WTC11 (cell line): Measurements from ENCODE around the gene NLRC5. TPM values are rescaled to one million over a fixed set of nuclear protein-coding genes. Genes with fewer than 3 reads are reported as not detected.
"Not testable (repeated sequence)": the region's sequence is repeated elsewhere in the genome, so short reads cannot be mapped to it uniquely, and the experiment has no call there.

Experiments used
- ATAC-seq: fragments of 200-7000 bp; cut with Tn5 transposase; 2 replicates; pipeline ENCODE4 v1.10.0; 2021; ENCODE audit warnings: mild to moderate bottlenecking, moderate library complexity
- CTCF ChIA-PET: fragments of 300-600 bp; sonication (Branson Sonifier 250); formaldehyde crosslinking; loops from one replicate; lab custom pipeline; 2021; ENCODE audit warnings: antibody characterized with exemption; lab: Charles Lee
- POLR2A ChIA-PET: fragments of 350-600 bp; sonication (Branson Sonifier 250); formaldehyde crosslinking; loops from one replicate; lab custom pipeline; 2021; ENCODE audit warnings: antibody characterized with exemption; lab: Charles Lee
- DNase-seq: peaks from one replicate; pipeline ENCODE4 v3.0.0; 2021; ENCODE audit warnings: low spot score
- H3K27ac Mint-ChIP-seq: 2 replicates; pipeline ENCODE4 v1.8.0; 2021; ENCODE audit warnings: mixed read lengths
- H3K27me3 Mint-ChIP-seq: 2 replicates; pipeline ENCODE4 v1.8.0; 2021; ENCODE audit warnings: low read depth, mild to moderate bottlenecking, moderate library complexity, mixed read lengths
- H3K36me3 Mint-ChIP-seq: 2 replicates; pipeline ENCODE4 v1.8.0; 2021; ENCODE audit warnings: mixed read lengths
- H3K4me1 Mint-ChIP-seq: 2 replicates; pipeline ENCODE4 v1.8.0; 2022; ENCODE audit warnings: mixed read lengths
- H3K4me3 Mint-ChIP-seq: 2 replicates; pipeline ENCODE4 v1.8.0; 2021; ENCODE audit warnings: mild to moderate bottlenecking, moderate library complexity, mixed read lengths
- H3K9me3 Mint-ChIP-seq: 2 replicates; pipeline ENCODE4 v1.8.0; 2021; ENCODE audit warnings: mixed read lengths
- CBFB ChIP-seq: sonication (generic); formaldehyde crosslinking; IDR thresholded peaks from 2 replicates; pipeline ENCODE4 v1.8.1; 2022; ENCODE audit warnings: mild to moderate bottlenecking, low read depth, missing genetic modification reagents
- ETV6 ChIP-seq: sonication (generic); formaldehyde crosslinking; IDR thresholded peaks from 2 replicates; pipeline ENCODE4 v1.8.1; 2022; ENCODE audit warnings: mild to moderate bottlenecking, missing genetic modification reagents
- FOXP1 ChIP-seq: sonication (generic); formaldehyde crosslinking; IDR thresholded peaks from 2 replicates; pipeline ENCODE4 v1.8.0; 2022; ENCODE audit warnings: missing genetic modification reagents, mild to moderate bottlenecking, moderate library complexity, borderline replicate concordance
- GTF2I ChIP-seq: fragments of 250-450 bp; sonication (Bioruptor Pico); conservative IDR thresholded peaks from 2 replicates; pipeline ENCODE4 v1.4.0; 2021; ENCODE audit warnings: mild to moderate bottlenecking
- JAZF1 ChIP-seq: fragments of 250-450 bp; sonication (Bioruptor Pico); IDR thresholded peaks from 2 replicates; pipeline ENCODE4 v1.9.0; 2021; ENCODE audit warnings: moderate library complexity, mild to moderate bottlenecking, inconsistent platforms
- RELA ChIP-seq: sonication (generic); formaldehyde crosslinking; IDR thresholded peaks from 2 replicates; pipeline ENCODE4 v1.8.1; 2022; ENCODE audit warnings: missing genetic modification reagents, mild to moderate bottlenecking, borderline replicate concordance
- SMAD3 ChIP-seq: sonication (generic); formaldehyde crosslinking; IDR thresholded peaks from 2 replicates; pipeline ENCODE4 v1.8.0; 2022; ENCODE audit warnings: missing genetic modification reagents, mild to moderate bottlenecking, borderline replicate concordance
- TEAD4 ChIP-seq: sonication (generic); formaldehyde crosslinking; IDR thresholded peaks from 2 replicates; pipeline ENCODE4 v1.8.0; 2022; ENCODE audit warnings: mild to moderate bottlenecking, missing genetic modification reagents
- ZNF121 ChIP-seq: sonication (generic); formaldehyde crosslinking; IDR thresholded peaks from 2 replicates; pipeline ENCODE4 v1.8.0; 2023; ENCODE audit warnings: missing genetic modification reagents
- ZNF263 ChIP-seq: sonication (generic); formaldehyde crosslinking; IDR thresholded peaks from 2 replicates; pipeline ENCODE4 v1.8.1; 2022; ENCODE audit warnings: low read depth, mild to moderate bottlenecking, moderate library complexity, missing genetic modification reagents
- ZNF416 ChIP-seq: fragments of 250-450 bp; sonication (Bioruptor Pico); IDR thresholded peaks from 2 replicates; pipeline ENCODE4 v1.9.0; 2021; ENCODE audit warnings: mild to moderate bottlenecking, inconsistent platforms
- ZNF423 ChIP-seq: fragments of 250-450 bp; sonication (Bioruptor Pico); IDR thresholded peaks from 2 replicates; pipeline ENCODE4 v2.1.2; 2022; ENCODE audit warnings: mild to moderate bottlenecking, moderate library complexity
- total RNA-seq: library from RNA; stranded (reverse); gene quantifications from 3 replicates; pipeline ENCODE4 v1.2.3, GENCODE V29; 2021
- TF ChIP-seq, protein P1 (sequence below): sonication (generic); formaldehyde crosslinking; IDR thresholded peaks from 2 replicates; pipeline ENCODE4 v1.8.0; 2023; ENCODE audit warnings: mild to moderate bottlenecking, missing genetic modification reagents
- TF ChIP-seq, protein P2 (sequence below): sonication (generic); formaldehyde crosslinking; IDR thresholded peaks from 2 replicates; pipeline ENCODE4 v1.8.1; 2022; ENCODE audit warnings: mild to moderate bottlenecking, missing genetic modification reagents, moderate library complexity, borderline replicate concordance
- TF ChIP-seq, protein P3 (sequence below): sonication (generic); formaldehyde crosslinking; IDR thresholded peaks from 2 replicates; pipeline ENCODE4 v1.8.1; 2022; ENCODE audit warnings: low read depth, mild to moderate bottlenecking, moderate library complexity, missing genetic modification reagents, borderline replicate concordance
- TF ChIP-seq, protein P4 (sequence below): sonication (generic); formaldehyde crosslinking; IDR thresholded peaks from 2 replicates; pipeline ENCODE4 v1.8.1; 2022; ENCODE audit warnings: mild to moderate bottlenecking, moderate library complexity, missing genetic modification reagents

NLRC5 gene
- total RNA-seq, 1 experiment from 2014 or later = 2.8 TPM

DNA sequence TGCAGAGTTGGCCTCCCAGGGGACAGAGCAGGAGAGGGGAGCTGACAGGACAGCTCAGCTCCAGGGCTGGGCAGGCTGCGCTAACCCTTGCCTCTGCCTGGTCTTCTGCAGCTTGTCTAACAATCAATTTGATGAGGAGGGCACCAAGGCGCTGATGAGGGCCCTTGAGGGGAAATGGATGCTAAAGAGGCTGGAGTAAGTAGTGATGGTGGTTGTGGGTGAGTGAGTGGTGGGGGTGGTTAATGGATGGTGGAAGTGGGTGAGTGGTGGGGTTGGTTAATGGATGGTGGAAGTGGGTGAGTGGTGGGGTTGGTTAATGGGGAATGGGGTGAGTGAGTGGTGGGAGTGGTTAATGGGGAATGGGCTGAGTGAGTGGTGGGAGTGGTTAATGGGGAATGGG lies 81.1 kb downstream of the NLRC5 start:
- ChIA-PET CTCF (interaction anchor here (0.6 to 0.8 kb wide), 2 partner anchors 17 to 22 kb away, joined by 3 read pairs; partner anchors contain the start of gene CPNE2), POLR2A (interaction anchor here (0.6 kb wide), 1 partner anchor 296 kb away, joined by 3 read pairs; no protein-coding TSS in a partner anchor)
- no peak for DNase-seq

DNA sequence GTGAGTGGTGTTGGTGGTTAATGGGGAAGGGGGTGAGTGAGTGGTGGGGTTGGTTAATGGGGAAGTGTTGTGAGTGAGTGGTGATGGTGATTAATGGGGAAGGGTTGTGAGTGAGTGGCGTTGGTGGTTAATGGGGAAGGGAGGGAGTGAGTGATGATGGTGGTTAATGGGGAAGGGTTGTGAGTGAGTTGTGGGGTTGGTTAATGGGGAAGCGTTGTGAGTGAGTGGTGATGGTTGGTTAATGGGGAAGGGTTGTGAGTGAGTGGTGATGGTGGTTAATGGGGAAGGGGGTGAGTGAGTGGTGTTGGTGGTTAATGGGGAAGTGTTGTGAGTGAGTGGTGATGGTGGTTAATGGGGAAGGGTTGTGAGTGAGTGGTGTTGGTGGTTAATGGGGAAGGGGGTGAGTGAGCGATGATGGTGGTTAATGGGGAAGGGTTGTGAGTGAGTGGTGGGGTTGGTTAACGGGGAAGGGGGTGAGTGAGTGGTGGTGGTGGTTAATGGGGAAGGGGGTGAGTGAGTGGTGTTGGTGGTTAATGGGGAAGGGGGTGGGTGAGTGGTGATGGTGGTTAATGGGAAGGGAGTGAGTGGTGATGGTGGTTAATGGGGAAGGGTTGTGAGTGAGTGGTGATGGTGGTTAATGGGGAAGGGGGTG lies 81.8 kb downstream of the NLRC5 start:
- ATAC-seq, CTCF ChIA-PET, DNase-seq, H3K4me3 Mint-ChIP-seq, H3K36me3 Mint-ChIP-seq, H3K27me3 Mint-ChIP-seq, H3K9me3 Mint-ChIP-seq, H3K27ac Mint-ChIP-seq, POLR2A ChIA-PET: not testable (repeated sequence)
- H3K4me1 Mint-ChIP-seq = peaks cover 11% of the 10 kb centered on the region

More for the DNA sequence above, 81.1 kb downstream of the NLRC5 start:
- Mint-ChIP-seq H3K36me3 (no peaks in the 10 kb centered on the region), H3K9me3 (no peaks in the 10 kb centered on the region), H3K4me3 (no peak overlapping the region), H3K27ac (no peak overlapping the region), H3K4me1 (peaks cover 6% of the 10 kb centered on the region), H3K27me3 (no peaks in the 10 kb centered on the region; the same call in 1 of the 2 replicates)
- TF ChIP-seq, protein P1, sequence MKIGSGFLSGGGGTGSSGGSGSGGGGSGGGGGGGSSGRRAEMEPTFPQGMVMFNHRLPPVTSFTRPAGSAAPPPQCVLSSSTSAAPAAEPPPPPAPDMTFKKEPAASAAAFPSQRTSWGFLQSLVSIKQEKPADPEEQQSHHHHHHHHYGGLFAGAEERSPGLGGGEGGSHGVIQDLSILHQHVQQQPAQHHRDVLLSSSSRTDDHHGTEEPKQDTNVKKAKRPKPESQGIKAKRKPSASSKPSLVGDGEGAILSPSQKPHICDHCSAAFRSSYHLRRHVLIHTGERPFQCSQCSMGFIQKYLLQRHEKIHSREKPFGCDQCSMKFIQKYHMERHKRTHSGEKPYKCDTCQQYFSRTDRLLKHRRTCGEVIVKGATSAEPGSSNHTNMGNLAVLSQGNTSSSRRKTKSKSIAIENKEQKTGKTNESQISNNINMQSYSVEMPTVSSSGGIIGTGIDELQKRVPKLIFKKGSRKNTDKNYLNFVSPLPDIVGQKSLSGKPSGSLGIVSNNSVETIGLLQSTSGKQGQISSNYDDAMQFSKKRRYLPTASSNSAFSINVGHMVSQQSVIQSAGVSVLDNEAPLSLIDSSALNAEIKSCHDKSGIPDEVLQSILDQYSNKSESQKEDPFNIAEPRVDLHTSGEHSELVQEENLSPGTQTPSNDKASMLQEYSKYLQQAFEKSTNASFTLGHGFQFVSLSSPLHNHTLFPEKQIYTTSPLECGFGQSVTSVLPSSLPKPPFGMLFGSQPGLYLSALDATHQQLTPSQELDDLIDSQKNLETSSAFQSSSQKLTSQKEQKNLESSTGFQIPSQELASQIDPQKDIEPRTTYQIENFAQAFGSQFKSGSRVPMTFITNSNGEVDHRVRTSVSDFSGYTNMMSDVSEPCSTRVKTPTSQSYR (CRISPR knock-in tag) = no peak
- TF ChIP-seq FOXP1 (CRISPR knock-in tag) = no peak
- no peak for TF ChIP-seq ZNF423
- TF ChIP-seq ZNF263 (CRISPR knock-in tag) = no peak
- no peak for ATAC-seq

DNA sequence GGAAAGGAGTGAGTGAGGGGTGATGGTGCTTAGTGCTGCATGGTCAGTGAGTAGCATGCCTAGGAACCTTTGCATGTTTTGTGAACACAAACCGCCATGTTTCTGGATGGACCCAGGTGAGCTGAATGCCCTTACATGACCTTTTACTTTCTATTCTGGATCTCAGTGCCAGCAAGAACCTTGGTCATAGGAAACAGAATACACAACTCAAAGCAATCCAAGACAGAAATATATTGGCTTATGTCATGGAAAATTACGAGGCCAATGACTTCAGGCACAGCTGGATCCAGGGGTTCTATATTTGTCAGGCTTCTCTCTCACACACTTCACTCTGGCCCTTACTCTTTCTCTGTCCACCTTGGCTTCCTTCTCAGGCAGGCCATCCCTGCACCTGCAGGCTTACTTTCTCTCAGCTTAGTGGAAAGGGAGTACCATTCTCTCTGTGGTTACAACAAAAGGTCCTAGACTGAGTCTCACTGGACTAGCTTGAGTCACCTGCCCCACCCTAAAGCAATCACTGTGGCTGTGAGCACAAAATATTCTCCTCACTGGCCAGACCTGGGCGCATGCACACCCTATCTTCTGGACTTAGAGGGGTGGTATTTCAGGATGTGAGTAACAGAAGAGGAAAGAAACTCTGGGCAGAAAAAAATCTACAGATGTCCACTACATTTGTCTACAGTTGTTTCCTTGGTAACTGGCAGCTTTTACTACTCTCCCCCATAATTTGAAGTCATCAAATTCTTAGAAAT lies 82.7 kb downstream of the NLRC5 start:
- no peak for ATAC-seq
- H3K27ac Mint-ChIP-seq = no peak overlapping the region

DNA sequence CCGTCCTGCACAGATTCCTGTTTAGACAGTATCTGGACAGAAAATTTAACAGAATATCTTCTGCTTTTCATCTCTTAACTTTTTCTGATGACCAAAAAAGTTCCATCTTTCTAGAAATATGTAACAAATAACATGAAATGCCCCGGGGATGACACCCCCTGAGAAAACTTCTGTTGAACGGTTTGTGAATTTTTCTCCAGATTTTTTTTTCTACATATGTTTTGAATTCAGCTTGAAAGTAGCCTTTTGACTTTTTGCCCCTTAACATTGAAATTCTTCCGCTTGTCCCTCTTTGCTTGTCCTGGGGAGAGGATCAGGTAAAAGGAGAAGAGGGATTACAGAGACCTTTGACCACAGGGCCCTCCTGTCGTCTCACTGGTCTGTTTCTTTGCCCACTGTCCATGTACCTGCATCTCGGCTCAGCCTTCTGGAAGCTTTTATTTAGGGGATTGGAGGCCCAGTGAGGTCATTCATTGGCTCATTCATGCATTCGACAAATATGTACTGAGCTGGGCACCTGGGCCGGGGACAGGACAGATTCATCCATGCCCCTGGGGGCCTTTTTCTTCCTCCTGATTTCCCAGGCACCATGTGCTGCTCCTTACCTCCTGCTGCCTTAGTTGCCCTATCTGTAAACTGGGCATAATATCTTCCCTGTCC lies 83.4 kb downstream of the NLRC5 start:
- ATAC-seq (no peak), DNase-seq (no peak)
- Mint-ChIP-seq H3K9me3 (0 out of 2 replicates have a peak, but pooled peaks cover 4% of the 10 kb centered on the region), H3K4me3 (no peak overlapping the region), H3K36me3 (no peaks in the 10 kb centered on the region), H3K4me1 (peaks cover 18% of the 10 kb centered on the region), H3K27me3 (peaks cover 11% of the 10 kb centered on the region), H3K27ac (no peak overlapping the region)
- TF ChIP-seq, protein P2, sequence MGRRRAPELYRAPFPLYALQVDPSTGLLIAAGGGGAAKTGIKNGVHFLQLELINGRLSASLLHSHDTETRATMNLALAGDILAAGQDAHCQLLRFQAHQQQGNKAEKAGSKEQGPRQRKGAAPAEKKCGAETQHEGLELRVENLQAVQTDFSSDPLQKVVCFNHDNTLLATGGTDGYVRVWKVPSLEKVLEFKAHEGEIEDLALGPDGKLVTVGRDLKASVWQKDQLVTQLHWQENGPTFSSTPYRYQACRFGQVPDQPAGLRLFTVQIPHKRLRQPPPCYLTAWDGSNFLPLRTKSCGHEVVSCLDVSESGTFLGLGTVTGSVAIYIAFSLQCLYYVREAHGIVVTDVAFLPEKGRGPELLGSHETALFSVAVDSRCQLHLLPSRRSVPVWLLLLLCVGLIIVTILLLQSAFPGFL = no peak
- TF ChIP-seq GTF2I (CRISPR knock-in tag) (no peak), ETV6 (no peak), FOXP1 (CRISPR knock-in tag) (no peak), ZNF416 (CRISPR knock-in tag) (no peak), JAZF1 (CRISPR knock-in tag) (no peak), ZNF121 (CRISPR knock-in tag) (no peak)
- ChIA-PET CTCF (no interaction called here), POLR2A (no interaction called here)

More for the DNA sequence above, 82.7 kb downstream of the NLRC5 start:
- Mint-ChIP-seq H3K27me3 (peaks cover 7% of the 10 kb centered on the region), H3K9me3 (0 out of 2 replicates have a peak, but pooled peaks cover 4% of the 10 kb centered on the region), H3K4me1 (peaks cover 18% of the 10 kb centered on the region), H3K36me3 (no peaks in the 10 kb centered on the region), H3K4me3 (no peak overlapping the region)
- ChIA-PET POLR2A (no interaction called here), CTCF (no interaction called here)
- no peak for TF ChIP-seq SMAD3 (CRISPR knock-in tag)
- TF ChIP-seq TEAD4 (CRISPR knock-in tag) = no peak
- TF ChIP-seq, protein P3, sequence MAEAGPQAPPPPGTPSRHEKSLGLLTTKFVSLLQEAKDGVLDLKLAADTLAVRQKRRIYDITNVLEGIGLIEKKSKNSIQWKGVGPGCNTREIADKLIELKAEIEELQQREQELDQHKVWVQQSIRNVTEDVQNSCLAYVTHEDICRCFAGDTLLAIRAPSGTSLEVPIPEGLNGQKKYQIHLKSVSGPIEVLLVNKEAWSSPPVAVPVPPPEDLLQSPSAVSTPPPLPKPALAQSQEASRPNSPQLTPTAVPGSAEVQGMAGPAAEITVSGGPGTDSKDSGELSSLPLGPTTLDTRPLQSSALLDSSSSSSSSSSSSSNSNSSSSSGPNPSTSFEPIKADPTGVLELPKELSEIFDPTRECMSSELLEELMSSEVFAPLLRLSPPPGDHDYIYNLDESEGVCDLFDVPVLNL (CRISPR knock-in tag) = no peak
- no peak for TF ChIP-seq CBFB
- TF ChIP-seq RELA (CRISPR knock-in tag) = no peak
- TF ChIP-seq, protein P4, sequence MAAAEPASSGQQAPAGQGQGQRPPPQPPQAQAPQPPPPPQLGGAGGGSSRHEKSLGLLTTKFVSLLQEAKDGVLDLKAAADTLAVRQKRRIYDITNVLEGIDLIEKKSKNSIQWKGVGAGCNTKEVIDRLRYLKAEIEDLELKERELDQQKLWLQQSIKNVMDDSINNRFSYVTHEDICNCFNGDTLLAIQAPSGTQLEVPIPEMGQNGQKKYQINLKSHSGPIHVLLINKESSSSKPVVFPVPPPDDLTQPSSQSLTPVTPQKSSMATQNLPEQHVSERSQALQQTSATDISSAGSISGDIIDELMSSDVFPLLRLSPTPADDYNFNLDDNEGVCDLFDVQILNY (CRISPR knock-in tag) = no peak
- no peak for DNase-seq
